H1 (cell line): Measurements from ENCODE around the gene FHIT. TPM values are rescaled to one million over a fixed set of nuclear protein-coding genes. Genes with fewer than 3 reads are reported as not detected.

Source experiments
- CTCF ChIA-PET: fragments of 300-600 bp; sonication (Branson Sonifier 250); formaldehyde crosslinking; loops from one replicate; lab custom pipeline; 2021; ENCODE audit not compliant: partially characterized antibody; lab: Charles Lee
- POLR2A ChIA-PET: fragments of 300-600 bp; sonication (Branson Sonifier 250); formaldehyde crosslinking; loops from one replicate; lab custom pipeline; 2021; ENCODE audit warnings: inconsistent platforms; ENCODE audit not compliant: partially characterized antibody; lab: Charles Lee
- DNase-seq, 2 experiments: peaks; one replicate each; pipeline versions ENCODE4 v3.0.0 to v3.0.0-alpha.2; 2010 to 2022; ENCODE audit warnings: low spot score in 2 of 2, low read depth in 1 of 2, mixed read lengths in 1 of 2
- FAIRE-seq: peaks from 2 replicates; lab custom pipeline; 2011; peaks lifted over from hg19 to GRCh38; lab: Jason Lieb, UNC
- H2AFZ ChIP-seq: 2 replicates; pipeline ENCODE4 v1.8.1; 2012; ENCODE audit warnings: low read length, inconsistent platforms
- H2AK5ac ChIP-seq: 2 replicates; pipeline ENCODE4 v1.6.1; 2013; ENCODE audit warnings: low read depth, low read length
- H2BK120ac ChIP-seq: replicated peaks from 2 replicates; pipeline ENCODE3; 2013; ENCODE audit warnings: low read depth, low read length, inconsistent platforms
- H2BK12ac ChIP-seq: 2 replicates; pipeline ENCODE4 v1.6.1; 2013; ENCODE audit warnings: low read depth, low read length
- H2BK15ac ChIP-seq: 2 replicates; pipeline ENCODE4 v1.6.1; 2013; ENCODE audit warnings: low read length
- H2BK20ac ChIP-seq: 2 replicates; pipeline ENCODE4 v1.6.1; 2013; ENCODE audit warnings: low read length
- H2BK5ac ChIP-seq: 2 replicates; pipeline ENCODE4 v1.6.1; 2013; ENCODE audit warnings: low read depth, low read length
- H3K14ac ChIP-seq: 2 replicates; pipeline ENCODE4 v1.6.1; 2013; ENCODE audit warnings: inconsistent platforms; ENCODE audit not compliant: insufficient read length
- H3K18ac ChIP-seq: 2 replicates; pipeline ENCODE4 v1.6.1; 2013; ENCODE audit warnings: low read length; ENCODE audit errors: extremely low read depth
- H3K23ac ChIP-seq: 2 replicates; pipeline ENCODE4 v1.6.1; 2013; ENCODE audit warnings: inconsistent platforms; ENCODE audit not compliant: insufficient read length
- H3K23me2 ChIP-seq: 2 replicates; pipeline ENCODE4 v1.6.1; 2013; ENCODE audit warnings: low read depth, low read length
- H3K27ac ChIP-seq: 2 replicates; pipeline ENCODE4 v1.6.1; 2011; ENCODE audit warnings: low read depth, low read length, inconsistent platforms
- H3K27me3 ChIP-seq, 4 experiments: replicated peaks in 1 of 4; 1 replicate in 1 of 4; 2 replicates in 3 of 4; pipeline versions ENCODE4 v1.6.1 to v1.8.1; 2011 to 2013; ENCODE audit warnings: low read length in 3 of 4, mild to moderate bottlenecking in 3 of 4, inconsistent platforms in 2 of 4, mixed read lengths in 2 of 4, moderate library complexity in 1 of 4; ENCODE audit not compliant: control insufficient read depth in 3 of 4, insufficient read depth in 3 of 4; ENCODE audit errors: extremely low read depth in 1 of 4
- H3K36me3 ChIP-seq, 4 experiments: 2 replicates each; pipeline versions ENCODE4 v1.6.1 to v1.8.1; 2011 to 2013; ENCODE audit warnings: mild to moderate bottlenecking in 4 of 4, low read length in 3 of 4, moderate library complexity in 2 of 4, control low read depth in 1 of 4, inconsistent platforms in 1 of 4; ENCODE audit not compliant: insufficient read depth in 4 of 4, control insufficient read depth in 2 of 4
- H3K4ac ChIP-seq: replicated peaks from 2 replicates; pipeline ENCODE3; 2013; ENCODE audit warnings: low read length, low read depth, mixed read lengths, inconsistent platforms; ENCODE audit not compliant: insufficient read length
- H3K4me1 ChIP-seq, 4 experiments: replicated peaks in 1 of 4; 1 replicate in 1 of 4; 2 replicates in 3 of 4; pipeline versions ENCODE4 v1.6.1 to v1.8.1; 2011 to 2013; ENCODE audit warnings: low read length in 3 of 4, inconsistent platforms in 2 of 4, mixed read lengths in 1 of 4; ENCODE audit not compliant: insufficient read depth in 4 of 4, control insufficient read depth in 3 of 4
- H3K4me2 ChIP-seq, 2 experiments: 2 replicates each; pipeline versions ENCODE4 v1.6.1 to v1.8.1; 2011 to 2013; ENCODE audit warnings: low read depth in 2 of 2, low read length in 2 of 2, control low read depth in 1 of 2, inconsistent platforms in 1 of 2, mild to moderate bottlenecking in 1 of 2; ENCODE audit not compliant: insufficient read depth in 1 of 2
- H3K4me3 ChIP-seq, 4 experiments: fragments of 200-600, 300-600 bp in 1 of 4; sonication (generic), shearing (Covaris generic), sonication (Bioruptor Twin) in 1 of 4; 2 replicates each; pipeline versions ENCODE4 v1.5.1 to v1.8.1; 2011 to 2016; ENCODE audit warnings: low read length in 4 of 4, low read depth in 3 of 4, control low read depth in 2 of 4, inconsistent platforms in 2 of 4, mild to moderate bottlenecking in 2 of 4, mixed read lengths in 1 of 4, moderate library complexity in 1 of 4; ENCODE audit not compliant: insufficient read depth in 2 of 4; ENCODE audit errors: extremely low read depth in 1 of 4
- H3K56ac ChIP-seq: replicated peaks from 2 replicates; pipeline ENCODE3; 2013; ENCODE audit warnings: low read depth, mild to moderate bottlenecking, mixed read lengths, low read length, inconsistent platforms; ENCODE audit not compliant: insufficient read length
- H3K79me1 ChIP-seq: 2 replicates; pipeline ENCODE4 v1.6.1; 2013; ENCODE audit warnings: low read depth, low read length, control low read depth
- H3K79me2 ChIP-seq, 2 experiments: 2 replicates each; pipeline versions ENCODE4 v1.6.1 to v1.8.1; 2012 to 2013; ENCODE audit warnings: low read length in 2 of 2, mild to moderate bottlenecking in 2 of 2, inconsistent platforms in 1 of 2; ENCODE audit not compliant: insufficient read depth in 2 of 2, control insufficient read depth in 1 of 2
- H3K9ac ChIP-seq, 4 experiments: replicated peaks in 1 of 4; 1 replicate in 1 of 4; 2 replicates in 3 of 4; pipeline versions ENCODE4 v1.6.1 to v1.8.1; 2011 to 2013; ENCODE audit warnings: low read depth in 3 of 4, low read length in 3 of 4, control low read depth in 2 of 4, mild to moderate bottlenecking in 2 of 4, moderate library complexity in 2 of 4, inconsistent platforms in 1 of 4; ENCODE audit errors: extremely low read depth in 1 of 4
- H3K9me3 ChIP-seq, 2 experiments: 2 replicates each; pipeline versions ENCODE4 v1.6.1 to v1.8.1; 2012 to 2013; ENCODE audit warnings: mild to moderate bottlenecking in 2 of 2, moderate library complexity in 2 of 2, control low read depth in 1 of 2, inconsistent platforms in 1 of 2, low read depth in 1 of 2, low read length in 1 of 2, mixed read lengths in 1 of 2; ENCODE audit not compliant: insufficient read depth in 2 of 2
- H4K20me1 ChIP-seq, 2 experiments: replicated peaks in 1 of 2; 2 replicates each; pipeline versions ENCODE3 to v1.8.1; 2011 to 2013; ENCODE audit warnings: inconsistent platforms in 2 of 2, low read length in 2 of 2, mild to moderate bottlenecking in 1 of 2; ENCODE audit not compliant: insufficient read depth in 2 of 2, control insufficient read depth in 1 of 2
- H4K5ac ChIP-seq: 2 replicates; pipeline ENCODE4 v1.6.1; 2013; ENCODE audit warnings: low read length, low read depth, mixed read lengths, inconsistent platforms; ENCODE audit not compliant: insufficient read length
- H4K8ac ChIP-seq: 2 replicates; pipeline ENCODE4 v1.8.0; 2013; ENCODE audit warnings: mild to moderate bottlenecking, moderate library complexity, low read length, inconsistent platforms; ENCODE audit not compliant: insufficient read depth; ENCODE audit errors: extremely low read depth
- H4K91ac ChIP-seq: replicated peaks from 2 replicates; pipeline ENCODE3; 2013; ENCODE audit warnings: low read length, mixed read lengths, inconsistent platforms; ENCODE audit not compliant: insufficient read length
- ATF3 ChIP-seq: IDR thresholded peaks from 2 replicates; pipeline ENCODE4 v1.6.1; 2011; ENCODE audit warnings: low read depth, mild to moderate bottlenecking, low read length; ENCODE audit not compliant: insufficient read depth
- CBX8 ChIP-seq: fragments of 300-800, 300-1000 bp; sonication (generic); IDR thresholded peaks from 2 replicates; pipeline ENCODE4 v1.7.1; 2016; ENCODE audit warnings: low read depth, low read length, borderline replicate concordance
- CTCF ChIP-seq, 3 experiments: IDR thresholded peaks; 1 replicate in 2 of 3; 2 replicates in 1 of 3; pipeline versions ENCODE4 v1.5.1 to v1.6.1; 2011; ENCODE audit warnings: low read length in 3 of 3, mild to moderate bottlenecking in 3 of 3, inconsistent platforms in 2 of 3, low read depth in 1 of 3, moderate library complexity in 1 of 3; ENCODE audit not compliant: insufficient read depth in 1 of 3; ENCODE audit errors: control extremely low read depth in 1 of 3
- EP300 ChIP-seq, 2 experiments: IDR thresholded peaks; 1 replicate in 1 of 2; 2 replicates in 1 of 2; pipeline ENCODE4 v1.6.1; 2011 to 2012; ENCODE audit warnings: low read depth in 2 of 2, low read length in 2 of 2, mild to moderate bottlenecking in 2 of 2, borderline replicate concordance in 1 of 2, inconsistent platforms in 1 of 2, moderate library complexity in 1 of 2
- GTF2F1 ChIP-seq: IDR thresholded peaks from 2 replicates; pipeline ENCODE4 v1.6.1; 2012; ENCODE audit warnings: low read depth, low read length, improper control_type of control experiment, borderline replicate concordance
- KDM4A ChIP-seq: IDR thresholded peaks from one replicate; pipeline ENCODE4 v1.7.1; 2012; ENCODE audit warnings: low read depth, mild to moderate bottlenecking, moderate library complexity, low read length, inconsistent platforms; ENCODE audit not compliant: severe bottlenecking
- MAX ChIP-seq: IDR thresholded peaks from 2 replicates; pipeline ENCODE4 v1.6.1; 2012; ENCODE audit warnings: inconsistent platforms
- POLR2AphosphoS5 ChIP-seq: IDR thresholded peaks from 2 replicates; pipeline ENCODE4 v1.6.1; 2011; ENCODE audit warnings: low read depth, low read length
- SP1 ChIP-seq: IDR thresholded peaks from 2 replicates; pipeline ENCODE4 v1.6.1; 2011; ENCODE audit warnings: low read depth, low read length
- SP2 ChIP-seq: IDR thresholded peaks from 2 replicates; pipeline ENCODE4 v1.6.1; 2012; ENCODE audit warnings: mild to moderate bottlenecking, low read length, inconsistent platforms
- SRF ChIP-seq: IDR thresholded peaks from 2 replicates; pipeline ENCODE4 v1.6.1; 2011; ENCODE audit warnings: mild to moderate bottlenecking, low read depth, low read length, moderate library complexity
- TCF12 ChIP-seq: IDR thresholded peaks from 2 replicates; pipeline ENCODE4 v1.6.1; 2011; ENCODE audit warnings: low read depth, mild to moderate bottlenecking, low read length
- WGBS, 2 experiments: shearing (Covaris generic) in 1 of 2; methylation state at CpG; one replicate each; pipeline versions ENCODE4 v1.1.6 to v1.1.7; 2013 to 2015; ENCODE audit warnings: low lambda C conversion rate in 2 of 2, mixed read lengths in 2 of 2, inconsistent platforms in 1 of 2, low coverage in 1 of 2, missing lambda C conversion rate in 1 of 2; ENCODE audit not compliant: insufficient replicate concordance in 2 of 2, insufficient coverage in 1 of 2, insufficient read length in 1 of 2; ENCODE audit errors: extremely low coverage in 1 of 2, missing lambda C conversion rate in 1 of 2; 5-methylcytosine and 5-hydroxymethylcytosine counted together
- polyA plus RNA-seq, 7 experiments: library from polyadenylated mRNA; depleted of rRNA in 3 of 7; stranded (reverse) in 5 of 7; unstranded in 2 of 7; fragments of >200 nt in 5 of 7; fragments of 200-250 nt in 2 of 7; gene quantifications; 1 replicate in 5 of 7; 2 replicates in 1 of 7; 4 replicates in 1 of 7; pipeline versions ENCODE4 v1.2.1 to v1.2.3, GENCODE V29; 2011 to 2013; ENCODE audit warnings: missing spikeins in 2 of 7, mixed read lengths in 2 of 7
- total RNA-seq: library from RNA; stranded (reverse); fragmentation: NEBNext Ultra II Directional; extraction: Animal tissue kit (Norgen Biotek cat#: 25700); gene quantifications from 2 replicates; pipeline ENCODE4 v1.2.1, GENCODE V29; 2021

FHIT gene
- total and polyA plus RNA-seq, 2 of the 8 experiments (the other 6 are each of a cell fraction or from before 2014, with no cell fraction given): 1.2 to 3.2 TPM

GRCh38 chr3:61181874-61182273 lies 69.4 kb downstream of the FHIT start:
- Histone ChIP-seq H3K4me2 (no peak overlapping the region), H2BK12ac (no peak overlapping the region), H3K4me3 (no peak overlapping the region), H3K23ac (no peak overlapping the region), H3K79me1 (no peaks in the 10 kb centered on the region), H4K91ac (no peak overlapping the region), H3K27ac (no peak overlapping the region), H3K9ac (no peak overlapping the region), H3K27me3 (no peaks in the 10 kb centered on the region), H3K4me1 (no peaks in the 10 kb centered on the region), H4K20me1 (no peaks in the 10 kb centered on the region), H2AFZ (no peak overlapping the region), H2BK20ac (no peak overlapping the region), H3K18ac (no peak overlapping the region), H3K23me2 (no peaks in the 10 kb centered on the region), H2AK5ac (no peak overlapping the region), H3K9me3 (no peaks in the 10 kb centered on the region), H3K36me3 (no peaks in the 10 kb centered on the region), H3K56ac (no peak overlapping the region), H4K5ac (no peak overlapping the region), H2BK5ac (no peak overlapping the region), H4K8ac (no peak overlapping the region), H2BK120ac (no peak overlapping the region), H3K14ac (no peak overlapping the region), H3K79me2 (no peaks in the 10 kb centered on the region), H3K4ac (no peak overlapping the region), H2BK15ac (no peak overlapping the region)
- TF ChIP-seq EP300 (IDR thresholded peaks at IDR 0.05; ENCODE audit: borderline replicate concordance in 1 of 2, low read depth in 2 of 2, low read length in 2 of 2) (no peak), CBX8 (no peak), SRF (no peak), KDM4A (no peak), CTCF (IDR thresholded peaks at IDR 0.05; ENCODE audit: control extremely low read depth in 1 of 3, insufficient read depth in 1 of 3, low read depth in 1 of 3, low read length in 3 of 3) (no peak), POLR2AphosphoS5 (no peak), SP2 (no peak), ATF3 (no peak), TCF12 (no peak), GTF2F1 (no peak), MAX (no peak), SP1 (no peak)
- POLR2A ChIA-PET: no interaction called here
- 82% methylated on average over 2 of the region's 2 CpGs; no CpG with 5 or more reads in 1 of the 2 experiments for WGBS, 2 experiments
- DNase-seq (no peak), FAIRE-seq (no peak)
- CTCF ChIA-PET: no interaction called here
